SJCRH30 (cell line): ENCODE results near the gene MAML3. TPM values are rescaled to one million over a fixed set of nuclear protein-coding genes. Genes with fewer than 3 reads are reported as not detected.
A peak's percentile ranks its signal among the peaks of the same experiment; 100 is the strongest.

Source experiments
- DNase-seq, 2 experiments: peaks; one replicate each; pipeline ENCODE4 v3.0.0-alpha.2; 2015 to 2020
- H3K27ac ChIP-seq: fragments of 250-450 bp; sonication (Bioruptor Pico); 2 replicates; pipeline ENCODE4 v1.5.1; 2020; ENCODE audit warnings: mild to moderate bottlenecking, moderate library complexity
- H3K27me3 ChIP-seq: fragments of 250-450 bp; sonication (Bioruptor Pico); 2 replicates; pipeline ENCODE4 v1.5.1; 2020; ENCODE audit warnings: mild to moderate bottlenecking, moderate library complexity
- H3K36me3 ChIP-seq: fragments of 250-450 bp; sonication (Bioruptor Pico); 2 replicates; pipeline ENCODE4 v1.5.1; 2020; ENCODE audit warnings: mild to moderate bottlenecking, moderate library complexity
- H3K4me1 ChIP-seq: fragments of 250-450 bp; sonication (Bioruptor Pico); 2 replicates; pipeline ENCODE4 v1.5.1; 2020; ENCODE audit warnings: mild to moderate bottlenecking, moderate library complexity
- H3K4me3 ChIP-seq: fragments of 250-450 bp; sonication (Bioruptor Pico); 2 replicates; pipeline ENCODE4 v1.5.1; 2020; ENCODE audit warnings: mild to moderate bottlenecking, moderate library complexity
- H3K9me3 ChIP-seq: fragments of 250-450 bp; sonication (Bioruptor Pico); replicated peaks from 2 replicates; pipeline ENCODE4 v1.5.1; 2020; ENCODE audit warnings: mild to moderate bottlenecking, moderate library complexity
- total RNA-seq: library from RNA; depleted of rRNA; stranded (reverse); fragments of >200 nt; shearing (Covaris generic); gene quantifications from 2 replicates; pipeline ENCODE4 v1.2.3, GENCODE V29; 2014

Gene MAML3
- total RNA-seq, 1 experiment from 2014 or later = 0.42 TPM

DNA sequence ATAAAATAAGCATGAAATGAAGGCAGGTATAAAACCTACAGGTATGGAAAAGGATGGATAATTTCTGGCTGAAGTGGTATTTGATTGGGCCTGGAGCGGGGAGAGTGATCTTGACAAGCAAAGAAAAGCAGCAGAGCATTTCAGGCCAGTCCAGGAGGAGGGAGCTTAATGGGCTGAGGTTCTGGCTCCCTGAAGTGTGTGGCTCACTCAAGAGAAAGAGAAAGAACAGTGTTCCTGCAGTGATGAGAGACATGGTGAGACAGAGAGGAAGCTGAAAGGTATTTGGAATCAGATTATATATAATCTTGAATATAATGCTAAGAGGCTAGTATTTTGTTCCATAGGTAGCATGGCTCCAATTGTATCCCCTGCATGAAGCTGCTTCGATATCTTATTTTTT lies 334.9 kb downstream of the MAML3 start:
- no peak overlapping the region for H3K4me3 ChIP-seq
- H3K4me1 ChIP-seq = peaks cover 6% of the 10 kb centered on the region; the same call in 1 of the 2 replicates
- H3K9me3 ChIP-seq = no peaks in the 10 kb centered on the region
- no peaks in the 10 kb centered on the region for H3K27me3 ChIP-seq
- no peak overlapping the region for H3K27ac ChIP-seq
- no peak for DNase-seq
- H3K36me3 ChIP-seq = no peaks in the 10 kb centered on the region

DNA sequence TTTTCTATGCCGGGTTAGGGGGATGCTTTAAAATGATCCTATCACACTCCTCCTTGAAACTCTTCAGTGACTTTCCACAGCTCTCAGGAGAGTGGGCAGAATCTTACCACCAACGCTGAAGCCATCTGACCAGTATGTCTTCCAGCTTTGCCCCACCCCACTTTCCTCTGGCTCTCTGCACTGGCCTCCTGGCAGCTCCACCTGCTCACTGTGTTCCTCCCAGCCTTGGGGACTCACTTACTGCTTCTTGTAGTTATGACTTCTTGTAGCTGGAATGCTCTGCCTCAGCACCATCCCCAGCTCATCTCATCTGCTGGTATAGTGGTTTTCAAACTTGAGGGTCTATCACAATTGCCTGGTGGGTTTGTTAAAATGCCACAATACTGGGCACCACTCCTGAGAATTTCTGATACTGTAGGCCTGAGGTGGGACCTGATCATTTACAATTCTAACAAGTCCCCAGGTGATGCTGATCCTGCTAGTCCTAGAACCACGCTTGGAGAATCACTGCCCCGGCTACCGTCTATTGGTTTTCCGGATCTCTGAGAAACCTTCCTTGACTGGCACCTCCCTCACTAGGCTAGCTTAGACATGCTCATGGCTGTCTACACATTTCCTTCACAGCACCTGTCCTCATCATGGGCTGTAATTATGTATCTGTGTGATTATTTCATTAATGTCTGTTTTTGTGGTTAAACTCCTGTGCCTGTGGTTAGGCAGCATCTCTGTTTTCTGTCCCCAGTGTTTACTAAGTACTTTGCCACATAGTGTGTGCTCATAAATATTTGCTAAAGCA lies 336.1 kb downstream of the MAML3 start:
- Histone ChIP-seq H3K27me3 (no peaks in the 10 kb centered on the region), H3K4me3 (no peak overlapping the region), H3K27ac (no peak overlapping the region), H3K4me1 (peaks cover 6% of the 10 kb centered on the region; the same call in 1 of the 2 replicates), H3K36me3 (no peaks in the 10 kb centered on the region), H3K9me3 (no peaks in the 10 kb centered on the region)
- DNase-seq = no peak

DNA sequence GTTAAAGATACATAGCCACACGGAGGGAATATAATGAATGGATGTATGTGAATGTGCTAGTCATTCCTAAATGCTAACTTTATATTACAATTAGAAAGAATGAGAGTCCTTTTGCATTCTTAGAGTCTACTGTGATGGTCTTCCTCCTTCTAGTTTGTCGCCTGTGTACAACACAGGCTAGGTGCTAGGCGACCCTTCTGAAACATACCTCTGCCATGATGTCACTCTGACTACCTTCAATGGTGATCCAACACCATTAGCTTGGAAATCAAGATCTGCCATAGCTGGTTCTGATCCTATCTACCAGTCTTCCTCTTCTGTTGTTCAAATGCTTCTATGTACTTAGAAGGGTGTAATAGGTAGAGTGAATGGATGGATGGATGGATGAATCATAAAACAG lies 337.1 kb downstream of the MAML3 start:
- Histone ChIP-seq H3K27me3 (no peaks in the 10 kb centered on the region), H3K9me3 (no peaks in the 10 kb centered on the region), H3K36me3 (no peaks in the 10 kb centered on the region), H3K4me3 (no peak overlapping the region), H3K4me1 (peaks cover 6% of the 10 kb centered on the region; the same call in 1 of the 2 replicates), H3K27ac (no peak overlapping the region)
- DNase-seq = no peak

DNA sequence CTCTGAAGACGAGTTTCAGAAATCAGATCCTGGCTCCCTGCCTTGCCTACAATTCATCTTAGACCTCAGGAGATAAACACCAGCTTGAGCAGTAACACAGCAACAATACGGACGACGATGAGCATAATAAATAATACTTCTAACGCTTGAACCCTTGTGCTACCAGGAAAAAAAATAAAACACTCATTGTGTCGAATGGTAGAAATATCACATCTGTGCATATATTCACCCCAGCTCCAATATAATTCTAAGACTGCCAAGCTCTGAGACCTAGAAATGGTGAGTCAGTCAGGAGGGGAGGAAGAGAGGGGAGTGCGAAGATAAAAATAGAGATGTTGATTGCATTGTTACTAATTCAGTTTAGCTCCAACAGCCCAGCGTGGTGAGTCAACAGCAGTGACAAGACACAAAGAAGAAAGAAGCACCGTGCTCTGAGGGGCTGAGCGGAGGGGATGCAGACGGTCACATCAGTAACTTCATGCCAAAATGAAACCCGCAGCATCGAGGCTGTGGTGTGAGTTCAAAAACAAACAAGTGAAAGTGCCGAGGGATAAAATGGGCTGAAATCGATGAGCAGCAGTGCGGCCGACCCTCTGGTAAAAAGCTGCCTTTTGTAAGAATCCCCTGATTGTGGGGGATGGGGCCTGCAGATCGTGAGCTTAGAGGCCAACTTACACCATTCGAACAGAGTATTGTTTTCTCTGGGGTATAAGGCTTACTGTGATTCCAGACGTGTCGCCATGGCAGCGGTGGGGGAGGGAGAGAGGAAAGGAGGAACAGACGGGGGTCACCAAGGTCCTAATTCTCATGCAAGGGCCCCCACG lies 338.0 kb downstream of the MAML3 start:
- Histone ChIP-seq H3K4me3 (no peak overlapping the region), H3K36me3 (no peaks in the 10 kb centered on the region), H3K9me3 (no peaks in the 10 kb centered on the region), H3K4me1 (peaks cover 6% of the 10 kb centered on the region; the same call in 1 of the 2 replicates), H3K27ac (no peak overlapping the region), H3K27me3 (no peaks in the 10 kb centered on the region)
- no peak for DNase-seq

DNA sequence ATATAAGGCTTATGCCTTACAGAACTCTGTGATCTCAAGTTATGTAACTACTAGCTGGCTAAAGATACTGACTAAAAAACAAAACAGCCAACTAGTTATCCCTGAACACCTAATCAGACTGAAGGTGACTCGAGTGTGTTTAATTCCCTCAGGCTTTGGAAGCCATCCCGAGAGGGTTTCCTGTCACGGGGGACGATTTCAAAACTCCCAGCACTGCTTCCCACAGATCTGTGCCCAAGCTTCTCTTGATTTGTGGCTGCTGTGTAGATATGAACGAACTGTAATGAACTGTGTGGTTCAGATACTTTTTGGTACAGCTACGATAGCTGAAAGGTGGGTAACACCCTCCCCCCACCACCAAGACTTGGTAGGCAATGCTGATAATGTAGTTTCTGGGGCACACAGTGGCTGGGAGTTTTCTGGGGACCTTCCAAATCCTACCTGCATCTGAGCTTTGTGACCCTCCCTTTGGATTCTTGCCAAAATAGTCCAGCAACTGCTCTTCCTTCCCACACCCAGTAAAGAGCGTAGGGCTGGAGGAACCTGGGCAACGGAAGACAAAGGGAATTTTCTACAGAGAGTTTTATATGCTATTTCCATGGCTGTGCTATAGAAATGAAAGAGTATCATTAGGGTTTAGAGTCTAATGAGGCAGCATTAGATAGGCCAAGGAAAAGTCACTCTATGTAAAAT lies 339.5 kb downstream of the MAML3 start:
- DNase-seq = peak in 1 of 2 experiments; percentile 33
- Histone ChIP-seq H3K27me3 (no peaks in the 10 kb centered on the region), H3K4me1 (peaks cover 6% of the 10 kb centered on the region; the same call in 1 of the 2 replicates), H3K36me3 (no peaks in the 10 kb centered on the region), H3K9me3 (0 out of 2 replicates have a peak, but pooled peaks cover 3% of the 10 kb centered on the region), H3K27ac (no peak overlapping the region), H3K4me3 (no peak overlapping the region)

DNA sequence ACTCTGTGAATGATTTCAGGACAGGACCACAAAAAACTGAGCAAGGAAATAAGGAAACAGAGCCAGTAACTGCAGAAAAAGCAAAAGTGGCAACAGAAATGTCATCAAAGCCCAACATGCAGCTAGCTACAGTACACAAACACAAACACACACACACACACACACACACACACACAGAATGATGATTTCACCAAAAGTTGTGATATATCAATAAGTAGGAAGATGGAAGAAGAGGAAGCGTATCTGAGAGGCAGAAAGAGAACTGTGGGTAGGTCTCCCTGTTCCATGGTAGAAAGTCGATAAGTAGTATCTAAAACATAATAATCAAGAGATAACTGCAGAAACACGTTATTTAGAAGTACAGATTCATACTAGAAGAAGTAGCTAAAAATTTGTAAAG lies 340.1 kb downstream of the MAML3 start:
- Histone ChIP-seq H3K36me3 (no peaks in the 10 kb centered on the region), H3K27ac (no peak overlapping the region), H3K9me3 (0 out of 2 replicates have a peak, but pooled peaks cover 3% of the 10 kb centered on the region), H3K4me3 (no peak overlapping the region), H3K4me1 (peaks cover 6% of the 10 kb centered on the region; the same call in 1 of the 2 replicates), H3K27me3 (no peaks in the 10 kb centered on the region)
- no peak for DNase-seq

DNA sequence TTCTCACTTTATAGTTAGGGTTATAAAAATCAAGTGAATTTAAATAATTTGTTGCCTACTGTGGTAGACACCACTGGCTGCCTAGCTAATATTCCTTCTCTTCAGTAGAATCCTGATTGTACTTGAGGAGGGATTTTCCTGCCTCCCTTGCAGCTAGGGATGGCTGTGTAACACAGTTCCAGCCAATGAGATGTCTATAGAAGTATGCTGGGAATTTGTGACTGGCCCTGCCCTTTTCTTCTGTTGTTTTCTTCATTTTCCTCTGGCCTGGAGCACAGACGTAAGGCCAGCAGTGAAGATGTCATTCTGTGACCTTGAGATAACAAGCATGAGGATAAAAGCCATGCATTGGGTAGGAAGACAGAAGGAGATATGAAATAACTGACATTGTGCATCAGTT lies 343.3 kb downstream of the MAML3 start:
- no peaks in the 10 kb centered on the region for H3K36me3 ChIP-seq
- no peak for DNase-seq
- no peaks in the 10 kb centered on the region for H3K27me3 ChIP-seq
- no peak overlapping the region for H3K27ac ChIP-seq
- H3K4me1 ChIP-seq = peaks cover 12% of the 10 kb centered on the region
- 0 out of 2 replicates have a peak, but pooled peaks cover 3% of the 10 kb centered on the region for H3K9me3 ChIP-seq
- H3K4me3 ChIP-seq = no peak overlapping the region

DNA sequence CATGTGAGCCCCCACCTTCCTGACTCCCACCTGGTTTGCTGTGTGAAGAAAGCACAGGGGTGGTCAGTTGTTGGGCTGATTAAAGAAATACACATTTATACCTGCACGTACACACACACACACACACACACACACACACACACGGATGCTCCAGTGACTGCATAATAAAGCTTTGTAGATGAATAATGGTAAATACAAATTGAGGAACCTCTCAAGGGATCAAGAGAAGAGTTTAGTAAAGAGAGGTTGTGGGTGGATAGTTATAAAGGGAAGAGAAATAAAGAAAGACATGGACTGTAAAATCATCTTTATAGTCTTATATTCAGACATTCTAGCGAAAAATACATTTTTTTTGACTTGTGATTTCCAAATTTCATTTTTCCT lies 344.2 kb downstream of the MAML3 start:
- Histone ChIP-seq H3K27ac (peak overlapping the region; percentile 58), H3K36me3 (no peaks in the 10 kb centered on the region), H3K4me1 (peaks cover 12% of the 10 kb centered on the region), H3K9me3 (0 out of 2 replicates have a peak, but pooled peaks cover 3% of the 10 kb centered on the region), H3K4me3 (peak overlapping the region; percentile 24), H3K27me3 (no peaks in the 10 kb centered on the region)
- no peak for DNase-seq

DNA sequence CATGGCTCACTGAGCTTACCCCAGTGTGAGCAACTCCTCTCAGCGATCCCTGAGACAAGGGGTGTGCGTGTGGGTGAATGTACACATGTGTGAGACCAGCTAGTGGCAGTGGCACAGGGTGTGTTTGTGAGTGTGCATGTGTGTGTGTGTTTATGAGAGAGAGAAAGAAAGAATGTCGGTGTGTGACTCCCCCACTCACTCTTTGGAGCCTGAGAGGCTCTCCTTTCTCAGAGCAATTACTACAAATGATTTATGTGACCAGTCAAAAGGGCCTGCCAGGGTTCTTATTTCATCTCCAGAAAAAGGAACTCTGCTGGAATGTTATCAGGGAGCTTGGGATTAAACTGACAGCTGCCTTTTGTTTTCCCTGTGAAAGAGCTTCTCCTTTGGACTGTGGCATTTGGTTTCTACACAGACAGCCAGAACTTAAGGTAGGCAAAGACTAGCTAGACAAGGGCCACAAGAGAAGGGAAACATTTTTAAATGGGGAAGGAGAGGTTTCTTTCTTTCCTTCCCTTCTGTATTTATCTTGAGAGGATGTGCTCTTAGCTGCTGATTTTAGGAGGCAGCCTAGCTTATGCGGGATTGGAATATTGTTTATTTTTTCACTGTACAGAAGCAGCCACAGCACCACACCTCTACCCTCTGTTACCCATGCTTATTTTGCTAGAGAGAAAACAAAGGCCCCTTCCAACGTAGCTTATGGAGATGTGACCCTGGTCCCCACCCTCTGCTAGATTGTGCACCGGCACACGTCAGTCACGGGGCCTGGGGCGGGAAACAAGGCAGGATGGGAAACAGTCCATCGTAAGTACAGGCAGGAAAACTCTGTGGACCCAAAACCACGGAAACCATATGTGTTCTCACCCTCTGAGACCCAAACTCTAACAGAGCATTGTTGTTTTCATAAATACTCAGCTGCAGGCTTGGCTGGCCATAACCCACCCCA lies 344.9 kb downstream of the MAML3 start:
- peaks cover 12% of the 10 kb centered on the region for H3K4me1 ChIP-seq
- H3K27ac ChIP-seq = peak overlapping the region; percentile 58
- 0 out of 2 replicates have a peak, but pooled peaks cover 3% of the 10 kb centered on the region for H3K9me3 ChIP-seq
- peak overlapping the region; percentile 24 for H3K4me3 ChIP-seq
- H3K36me3 ChIP-seq = no peaks in the 10 kb centered on the region
- DNase-seq = peak; percentile 62 to 78
- no peaks in the 10 kb centered on the region for H3K27me3 ChIP-seq

DNA sequence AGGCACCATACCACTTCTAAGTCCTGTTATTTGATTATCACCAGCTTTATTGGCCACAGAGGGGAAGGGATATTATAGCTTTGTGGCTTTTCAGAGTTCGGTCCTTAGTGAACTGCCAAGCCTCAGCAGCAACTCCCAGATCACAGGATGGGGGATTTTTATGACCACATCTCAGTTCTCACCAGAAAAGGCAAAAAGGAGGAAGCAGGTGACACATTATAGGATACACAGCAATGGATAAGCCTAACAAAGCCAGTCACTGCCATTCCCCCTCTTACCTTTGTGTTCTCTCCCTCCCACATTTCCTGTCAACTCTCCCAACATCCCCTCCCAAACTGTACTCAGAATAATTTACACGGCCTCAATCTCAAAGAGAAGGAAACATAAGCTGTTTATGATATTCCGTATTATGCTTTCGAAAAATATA lies 345.6 kb downstream of the MAML3 start:
- H3K4me1 ChIP-seq = peaks cover 12% of the 10 kb centered on the region
- H3K27me3 ChIP-seq = no peaks in the 10 kb centered on the region
- peak; percentile 8 to 47 for DNase-seq
- H3K27ac ChIP-seq = peak overlapping the region; percentile 58
- H3K4me3 ChIP-seq = peak overlapping the region; percentile 24
- no peaks in the 10 kb centered on the region for H3K36me3 ChIP-seq
- 0 out of 2 replicates have a peak, but pooled peaks cover 3% of the 10 kb centered on the region for H3K9me3 ChIP-seq

DNA sequence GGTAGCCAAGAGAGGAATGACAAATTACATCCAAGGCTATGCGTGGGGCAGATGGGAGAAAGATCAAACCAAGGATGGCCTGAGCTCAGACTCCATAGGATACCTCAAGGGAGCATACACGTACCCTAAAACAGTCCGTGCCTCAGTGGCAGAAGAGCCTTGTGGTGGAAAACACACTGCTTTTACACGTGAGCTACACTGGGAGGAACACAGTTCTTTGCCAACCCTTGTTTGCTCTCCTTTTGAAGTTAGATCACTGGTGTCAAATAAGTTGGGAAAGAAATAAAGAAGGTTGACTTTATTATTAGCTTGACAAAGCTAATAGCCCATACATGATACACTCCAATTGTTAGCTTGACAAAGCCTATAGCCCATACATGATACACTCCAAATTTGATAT lies 346.5 kb downstream of the MAML3 start:
- no peak overlapping the region for H3K27ac ChIP-seq
- no peak for DNase-seq

DNA sequence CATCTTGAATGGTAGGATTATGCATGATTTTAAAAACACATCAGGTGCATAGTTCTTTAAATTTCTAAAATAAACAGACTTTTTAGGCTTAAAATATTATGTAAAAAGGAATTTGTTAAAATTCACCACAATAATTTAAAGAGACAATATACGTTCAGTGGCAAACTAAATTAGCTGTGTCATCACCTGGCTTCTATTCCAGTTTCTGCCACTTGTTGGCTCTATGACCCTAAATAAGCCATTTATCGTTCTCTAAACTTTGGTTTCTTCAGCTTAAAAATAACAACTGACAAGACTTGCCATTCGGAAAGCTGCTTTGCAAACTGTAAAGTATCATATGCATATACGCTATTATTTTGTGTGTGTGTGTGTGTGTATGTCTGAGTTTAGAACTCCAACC lies 347.1 kb downstream of the MAML3 start:
- no peak overlapping the region for H3K4me3 ChIP-seq
- no peak overlapping the region for H3K27ac ChIP-seq
- no peaks in the 10 kb centered on the region for H3K27me3 ChIP-seq
- H3K9me3 ChIP-seq = 0 out of 2 replicates have a peak, but pooled peaks cover 3% of the 10 kb centered on the region
- H3K4me1 ChIP-seq = peaks cover 12% of the 10 kb centered on the region
- no peaks in the 10 kb centered on the region for H3K36me3 ChIP-seq
- DNase-seq = no peak

More for the DNA sequence above, 346.5 kb downstream of the MAML3 start:
- no peak overlapping the region for H3K4me3 ChIP-seq
- no peaks in the 10 kb centered on the region for H3K27me3 ChIP-seq
- peaks cover 12% of the 10 kb centered on the region for H3K4me1 ChIP-seq
- H3K36me3 ChIP-seq = no peaks in the 10 kb centered on the region
- 0 out of 2 replicates have a peak, but pooled peaks cover 3% of the 10 kb centered on the region for H3K9me3 ChIP-seq

DNA sequence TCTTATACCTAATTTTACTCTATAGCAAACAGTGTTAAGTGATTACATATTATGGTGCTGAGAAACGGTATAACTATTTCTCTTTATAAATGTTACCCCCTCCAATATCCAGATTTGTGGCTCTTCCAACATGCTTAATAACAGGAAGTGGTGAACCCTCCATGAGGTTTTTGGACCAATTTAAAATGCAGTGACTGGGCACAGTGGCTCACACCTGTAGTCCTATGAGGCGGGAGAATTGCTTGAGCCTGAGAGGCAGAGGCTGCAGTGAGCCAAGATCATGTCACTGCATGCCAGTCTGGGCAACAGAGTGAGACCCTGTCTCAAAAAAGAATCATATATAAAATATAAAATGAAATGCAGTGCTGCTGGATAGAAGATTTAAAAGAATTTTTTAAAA lies 351.1 kb downstream of the MAML3 start:
- Histone ChIP-seq H3K4me3 (no peak overlapping the region), H3K27ac (no peak overlapping the region), H3K36me3 (no peaks in the 10 kb centered on the region), H3K4me1 (peaks cover 15% of the 10 kb centered on the region; the same call in 1 of the 2 replicates), H3K9me3 (no peaks in the 10 kb centered on the region), H3K27me3 (no peaks in the 10 kb centered on the region)
- DNase-seq = no peak
